ENCODE measurements around the gene DNAI4.
"Not testable (repeated sequence)": the region's sequence is repeated elsewhere in the genome, so short reads cannot be mapped to it uniquely, and the experiment has no call there.

Gene DNAI4

GRCh38 chr1:66834926-66835325 is 89.7 kb downstream of the DNAI4 start:
- no peak overlapping the region for H3K27ac ChIP-seq
- TF ChIP-seq, protein P1, sequence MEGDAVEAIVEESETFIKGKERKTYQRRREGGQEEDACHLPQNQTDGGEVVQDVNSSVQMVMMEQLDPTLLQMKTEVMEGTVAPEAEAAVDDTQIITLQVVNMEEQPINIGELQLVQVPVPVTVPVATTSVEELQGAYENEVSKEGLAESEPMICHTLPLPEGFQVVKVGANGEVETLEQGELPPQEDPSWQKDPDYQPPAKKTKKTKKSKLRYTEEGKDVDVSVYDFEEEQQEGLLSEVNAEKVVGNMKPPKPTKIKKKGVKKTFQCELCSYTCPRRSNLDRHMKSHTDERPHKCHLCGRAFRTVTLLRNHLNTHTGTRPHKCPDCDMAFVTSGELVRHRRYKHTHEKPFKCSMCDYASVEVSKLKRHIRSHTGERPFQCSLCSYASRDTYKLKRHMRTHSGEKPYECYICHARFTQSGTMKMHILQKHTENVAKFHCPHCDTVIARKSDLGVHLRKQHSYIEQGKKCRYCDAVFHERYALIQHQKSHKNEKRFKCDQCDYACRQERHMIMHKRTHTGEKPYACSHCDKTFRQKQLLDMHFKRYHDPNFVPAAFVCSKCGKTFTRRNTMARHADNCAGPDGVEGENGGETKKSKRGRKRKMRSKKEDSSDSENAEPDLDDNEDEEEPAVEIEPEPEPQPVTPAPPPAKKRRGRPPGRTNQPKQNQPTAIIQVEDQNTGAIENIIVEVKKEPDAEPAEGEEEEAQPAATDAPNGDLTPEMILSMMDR (conservative IDR thresholded peaks at IDR 0.05): no peak
- no peak for TF ChIP-seq ZFX (IDR thresholded peaks at IDR 0.05)

DNA sequence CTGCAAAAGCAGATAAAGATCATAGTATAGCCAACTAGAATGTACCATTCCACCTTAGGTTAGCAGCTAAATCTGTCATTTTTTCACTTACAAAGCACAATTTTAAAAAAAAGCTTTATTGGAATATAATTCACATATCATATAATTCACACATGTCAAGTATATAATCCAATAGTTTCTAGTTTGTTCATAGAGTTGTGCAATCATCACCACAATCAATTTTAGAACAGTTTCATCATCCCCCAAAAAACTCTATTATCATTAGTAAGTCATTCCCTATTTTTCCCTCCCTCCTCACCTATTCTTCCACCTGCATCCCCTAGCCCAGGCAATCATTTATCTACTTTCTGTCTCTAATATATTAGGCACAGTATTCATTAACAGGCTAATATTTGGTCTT is 91.5 kb downstream of the DNAI4 start:
- no peak for TF ChIP-seq ZFX (IDR thresholded peaks at IDR 0.05)
- TF ChIP-seq, protein P1 (conservative IDR thresholded peaks at IDR 0.05): no peak
- no peak overlapping the region for H3K27ac ChIP-seq

DNA sequence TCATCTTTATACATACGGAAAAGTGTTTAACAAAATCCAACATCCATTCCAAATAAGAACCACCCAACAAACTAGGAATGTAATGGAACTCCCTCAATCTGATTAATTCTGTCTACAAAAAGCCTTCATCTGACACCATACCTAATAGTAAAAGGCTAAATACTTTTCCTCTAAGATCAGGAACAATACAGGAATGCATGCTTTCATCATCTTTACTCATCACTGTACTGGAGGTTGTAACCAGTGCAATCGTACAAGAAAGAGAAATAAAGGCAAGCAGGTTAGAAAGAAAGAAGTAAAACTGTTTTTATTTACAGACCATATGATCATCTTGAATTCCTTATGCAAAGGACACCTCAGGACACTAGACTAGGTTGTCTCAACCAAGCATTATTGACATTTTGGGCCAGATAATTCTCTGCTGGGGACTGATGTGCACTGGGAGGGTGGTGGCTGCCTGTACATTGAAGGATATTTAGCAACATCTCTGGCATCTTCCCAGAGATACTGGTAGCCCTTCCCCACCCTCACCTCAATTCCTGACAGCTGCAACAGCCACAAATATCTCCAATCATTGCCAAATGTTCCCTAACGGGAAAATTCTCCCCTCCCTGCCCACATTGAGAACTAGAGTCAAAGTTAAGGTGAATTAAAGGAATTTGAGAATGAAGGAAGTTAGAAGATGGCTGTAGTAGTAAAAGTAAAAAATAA is 93.0 kb downstream of the DNAI4 start:
- no peak for TF ChIP-seq ZFX (IDR thresholded peaks at IDR 0.05)
- TF ChIP-seq, protein P1 (conservative IDR thresholded peaks at IDR 0.05): no peak
- no peak overlapping the region for H3K27ac ChIP-seq

DNA sequence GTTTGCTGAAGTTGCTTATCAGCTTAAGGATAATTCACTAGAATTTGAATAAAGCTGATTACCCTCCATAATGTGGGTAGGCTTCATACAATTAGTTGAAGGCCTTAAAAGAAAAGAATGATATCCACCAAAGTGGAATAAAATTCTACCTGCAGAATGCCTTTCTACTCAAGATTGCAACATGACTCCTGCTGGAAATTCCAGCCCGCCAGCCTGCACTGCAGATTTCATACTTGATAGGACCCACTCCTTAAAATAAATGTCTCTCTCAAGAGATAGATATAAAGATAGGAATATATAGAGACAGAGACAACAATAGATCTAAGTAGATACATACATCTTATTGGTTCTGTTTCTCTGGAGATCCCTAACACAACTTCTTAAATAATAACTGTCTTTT is 99.9 kb downstream of the DNAI4 start:
- H3K27ac ChIP-seq: no peak overlapping the region
- no peak for TF ChIP-seq ZFX (IDR thresholded peaks at IDR 0.05)
- TF ChIP-seq, protein P1 (conservative IDR thresholded peaks at IDR 0.05): no peak

GRCh38 chr1:66809736-66810326 is 114.8 kb downstream of the DNAI4 start:
- TF ChIP-seq, protein P1 (conservative IDR thresholded peaks at IDR 0.05): no peak
- TF ChIP-seq ZFX (IDR thresholded peaks at IDR 0.05): no peak

GRCh38 chr1:66809245-66809644 is 115.4 kb downstream of the DNAI4 start:
- H3K27ac ChIP-seq: no peak overlapping the region
- TF ChIP-seq, protein P1 (conservative IDR thresholded peaks at IDR 0.05): no peak
- no peak for TF ChIP-seq ZFX (IDR thresholded peaks at IDR 0.05)

More at GRCh38 chr1:66809736-66810326, 114.8 kb downstream of the DNAI4 start:
- H3K27ac ChIP-seq: no peak overlapping the region

DNA sequence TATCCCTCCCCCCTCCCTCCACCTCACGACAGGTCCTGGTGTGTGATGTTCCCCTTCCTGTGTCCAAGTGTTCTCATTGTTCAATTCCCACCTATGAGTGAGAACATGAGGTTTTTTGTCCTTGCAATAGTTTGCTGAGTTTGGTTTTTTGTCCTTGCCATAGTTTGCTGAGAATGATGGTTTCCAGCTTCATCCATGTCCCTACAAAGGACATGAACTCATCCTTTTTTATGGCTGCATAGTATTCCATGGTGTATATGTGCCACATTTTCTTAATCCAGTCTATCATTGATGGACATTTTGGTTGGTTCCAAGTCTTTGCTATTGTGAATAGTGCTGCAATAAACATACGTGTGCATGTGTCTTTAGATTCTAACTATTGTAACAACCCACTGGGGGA is 128.8 kb downstream of the DNAI4 start:
- not testable (repeated sequence) for H3K27ac ChIP-seq

Measured in C4-2B (cell line).